IPS DF 4.7 (cell line): ENCODE measurements around the gene LDHD.

Experiments
- DNase-seq: peaks from one replicate; pipeline ENCODE4 v3.0.0-alpha.2; 2013; ENCODE audit warnings: low spot score; ENCODE audit errors: extremely low read depth

LDHD gene

DNA sequence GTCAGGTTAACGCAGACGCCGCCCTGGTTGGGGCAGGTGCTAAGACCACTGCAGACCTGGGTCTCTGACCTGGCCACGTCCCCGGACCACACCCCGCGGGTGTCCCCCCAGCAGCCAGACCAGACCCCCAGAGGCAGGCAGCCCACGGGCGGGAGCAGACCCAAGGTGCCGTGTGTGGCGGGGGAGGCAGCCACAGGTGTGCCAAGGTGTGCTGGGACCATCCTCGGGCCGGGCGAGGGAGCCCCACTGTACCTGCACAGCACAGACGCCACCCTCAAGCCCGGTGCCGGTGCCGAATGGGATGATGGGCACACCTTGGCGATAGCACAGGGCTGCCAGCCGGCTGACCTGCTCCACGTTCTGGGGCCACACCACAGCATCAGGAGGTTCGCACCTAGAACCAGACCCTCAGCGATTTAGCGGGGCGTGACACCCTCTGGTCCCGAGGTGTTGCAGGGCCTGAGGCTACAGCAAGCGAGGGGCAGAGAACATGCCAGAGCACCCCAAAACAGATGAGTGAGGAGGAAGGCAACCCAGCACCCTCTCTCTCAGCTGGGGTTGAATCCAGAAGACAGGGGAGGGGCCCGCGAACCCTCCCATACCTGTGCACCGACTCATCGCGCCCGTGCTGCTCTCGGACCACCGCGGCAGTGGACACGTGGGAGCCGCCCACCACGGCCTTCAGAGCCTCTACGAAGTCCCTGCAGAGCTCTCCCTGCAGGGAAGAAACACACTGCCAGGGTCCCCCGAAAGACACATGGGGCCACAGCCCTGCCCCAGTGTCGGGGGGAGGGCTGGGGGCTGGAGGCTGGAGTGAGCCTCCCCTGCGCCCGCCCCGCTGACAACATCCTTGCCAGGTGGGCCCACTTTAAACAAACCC is 1.4 kb downstream of the LDHD start:
- no peak for DNase-seq

DNA sequence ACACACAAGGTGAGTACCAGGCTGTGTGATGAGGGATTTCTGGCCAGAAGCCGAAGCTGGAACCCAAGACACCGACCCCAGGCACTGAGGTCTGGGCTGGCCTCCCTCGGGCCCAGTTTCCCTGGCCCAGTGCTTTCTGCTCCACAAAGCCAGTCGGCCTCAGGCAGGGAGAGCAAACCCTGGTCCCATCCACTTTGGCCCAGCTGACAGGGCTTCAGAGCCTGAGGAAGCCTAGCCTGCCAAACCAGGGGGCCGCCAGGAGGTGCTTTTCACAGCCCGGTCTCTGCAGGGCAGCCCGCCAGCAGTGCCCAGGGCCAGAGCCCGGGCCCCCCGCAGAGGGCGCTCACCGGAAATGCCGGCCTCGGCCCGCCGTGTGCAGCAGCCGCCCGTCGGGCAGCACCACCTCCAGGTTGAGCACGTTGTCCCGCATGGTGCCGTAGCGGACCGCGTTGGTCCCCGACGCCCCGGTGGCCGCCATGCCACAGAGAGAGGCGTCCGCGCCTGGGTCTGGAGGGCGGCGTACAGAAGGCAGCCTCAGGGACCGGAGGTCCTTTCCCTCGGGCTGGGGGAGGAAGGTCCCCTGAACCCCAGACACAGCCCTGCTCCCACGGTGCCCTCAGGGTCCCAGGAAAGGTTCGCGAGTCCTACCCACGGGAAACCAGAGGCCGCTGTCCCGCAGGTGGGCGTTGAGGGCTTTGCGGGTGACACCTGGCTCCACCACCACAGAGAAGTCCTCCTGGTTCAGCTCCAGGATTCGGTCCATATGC is 2.2 kb downstream of the LDHD start:
- no peak for DNase-seq

DNA sequence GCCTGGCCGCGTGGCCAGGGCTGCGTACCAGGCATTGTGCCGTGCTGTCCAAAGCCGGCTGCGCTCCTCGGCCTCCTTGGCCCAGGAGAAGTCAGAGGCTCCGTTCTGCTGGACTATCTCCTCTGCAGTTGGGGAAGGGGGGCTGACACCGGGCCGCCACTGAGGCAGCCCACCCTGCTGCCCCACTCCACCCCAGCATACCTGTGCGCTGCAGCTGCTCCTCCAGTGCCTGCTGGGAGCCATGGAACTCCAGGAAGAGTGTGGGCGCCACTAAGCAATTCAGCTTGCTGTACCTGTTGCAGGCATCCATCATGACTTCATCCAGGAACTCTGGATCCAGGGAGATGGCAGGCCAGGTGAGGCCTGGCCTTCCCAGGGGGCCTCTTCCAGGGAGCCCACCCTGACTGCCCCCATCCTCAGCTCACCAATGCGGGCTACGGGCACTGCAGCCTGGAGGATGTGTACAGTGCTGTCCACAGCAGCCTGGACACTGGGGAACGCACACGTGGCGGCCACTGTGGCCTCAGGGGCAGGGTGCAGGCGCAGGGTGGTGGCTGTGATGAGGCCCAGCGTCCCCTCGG is 2.9 kb downstream of the LDHD start:
- DNase-seq: no peak

DNA sequence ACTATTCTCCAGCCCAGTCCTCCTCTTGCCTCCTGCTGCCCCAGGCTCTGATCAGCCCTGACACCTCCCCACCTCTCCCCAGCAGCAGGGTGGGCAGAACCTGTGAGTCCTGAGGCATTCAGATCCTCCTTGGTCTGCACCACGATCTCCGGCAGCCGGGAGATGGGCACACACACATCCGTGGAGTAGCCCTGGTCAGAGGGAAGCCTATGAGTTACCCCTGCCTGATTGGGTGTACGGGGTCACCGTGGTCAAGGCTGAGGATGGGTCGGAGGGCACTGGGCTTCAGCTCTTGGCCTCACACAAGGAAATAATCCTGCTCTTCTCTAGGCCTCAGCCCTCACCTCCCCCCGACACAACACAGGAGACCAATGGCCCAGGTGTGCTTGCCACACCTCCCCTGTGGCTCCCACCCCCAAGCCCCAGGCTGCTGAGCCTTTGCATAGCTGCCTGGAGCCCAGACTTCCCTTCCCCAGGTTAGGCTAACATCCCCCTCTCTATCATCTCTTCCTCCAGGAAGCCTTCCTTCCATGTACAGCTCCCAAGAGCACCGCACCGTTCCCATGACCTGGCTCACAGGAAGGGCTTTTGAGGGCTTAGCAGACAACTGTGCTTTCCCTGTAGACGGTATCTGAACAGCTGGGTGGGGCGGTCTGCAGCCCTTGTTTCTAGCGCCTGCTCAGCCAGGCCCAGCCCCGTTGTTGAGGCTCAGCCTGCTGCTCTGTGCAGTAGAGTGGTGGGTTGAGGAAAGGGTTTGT is 3.7 kb downstream of the LDHD start:
- no peak for DNase-seq

DNA sequence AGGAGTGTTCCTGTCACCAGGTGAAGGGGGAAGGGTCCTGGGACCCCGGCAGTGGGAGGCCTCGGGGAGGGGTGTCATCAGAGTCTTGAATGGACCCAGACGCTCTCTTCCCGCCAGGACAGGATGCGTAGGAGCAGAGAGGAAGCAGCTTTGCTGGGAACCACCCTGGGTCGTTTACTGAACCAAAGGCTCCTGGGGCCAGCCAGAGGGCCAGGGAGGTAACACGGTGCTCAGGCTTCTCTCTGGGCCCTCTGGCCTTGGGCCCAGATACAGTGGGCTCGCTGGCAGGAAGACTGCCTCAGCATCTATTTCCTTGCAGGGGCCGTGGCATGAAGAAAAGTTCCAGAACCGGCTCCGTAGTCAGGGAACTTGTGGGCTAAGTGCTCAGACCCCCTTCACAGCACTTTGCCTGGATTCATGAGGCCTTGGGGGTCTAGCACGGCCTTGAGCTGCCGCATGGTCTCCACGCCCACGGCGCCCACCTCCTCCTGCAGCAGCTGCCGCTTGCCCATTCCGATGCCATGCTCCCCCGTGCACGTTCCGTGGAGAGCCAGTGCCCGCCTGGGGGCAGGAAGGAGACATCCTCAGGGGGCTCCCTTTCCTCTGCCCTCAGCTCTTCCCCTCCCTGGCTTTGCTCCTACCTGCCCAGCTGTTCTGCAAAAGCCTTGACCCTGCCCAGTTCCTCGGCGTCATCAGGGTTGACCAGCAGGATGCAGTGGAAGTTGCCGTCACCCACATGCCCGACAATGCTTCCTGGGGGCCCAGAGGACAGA is 4.4 kb downstream of the LDHD start:
- no peak for DNase-seq

DNA sequence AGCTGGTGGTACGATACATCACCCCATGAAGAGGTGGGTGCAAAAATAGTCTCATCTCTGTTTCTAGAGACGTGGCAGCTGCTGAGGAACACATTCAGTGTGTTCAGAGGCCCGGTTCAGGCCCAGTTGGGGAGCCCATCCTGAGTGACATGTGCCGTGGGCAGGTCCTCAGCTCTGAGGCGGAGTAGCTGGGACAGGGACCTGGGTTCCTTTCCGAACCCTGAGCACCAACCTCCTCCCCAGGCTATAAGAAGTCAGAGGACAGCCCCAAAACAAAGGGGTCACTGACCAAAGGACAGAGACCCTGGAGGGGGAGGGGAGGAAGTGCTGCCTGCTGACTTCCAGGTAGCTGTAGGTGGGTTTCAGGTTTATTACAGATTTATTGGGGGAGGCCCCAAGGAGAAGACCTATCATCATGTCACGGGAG is 5.1 kb downstream of the LDHD start:
- no peak for DNase-seq

DNA sequence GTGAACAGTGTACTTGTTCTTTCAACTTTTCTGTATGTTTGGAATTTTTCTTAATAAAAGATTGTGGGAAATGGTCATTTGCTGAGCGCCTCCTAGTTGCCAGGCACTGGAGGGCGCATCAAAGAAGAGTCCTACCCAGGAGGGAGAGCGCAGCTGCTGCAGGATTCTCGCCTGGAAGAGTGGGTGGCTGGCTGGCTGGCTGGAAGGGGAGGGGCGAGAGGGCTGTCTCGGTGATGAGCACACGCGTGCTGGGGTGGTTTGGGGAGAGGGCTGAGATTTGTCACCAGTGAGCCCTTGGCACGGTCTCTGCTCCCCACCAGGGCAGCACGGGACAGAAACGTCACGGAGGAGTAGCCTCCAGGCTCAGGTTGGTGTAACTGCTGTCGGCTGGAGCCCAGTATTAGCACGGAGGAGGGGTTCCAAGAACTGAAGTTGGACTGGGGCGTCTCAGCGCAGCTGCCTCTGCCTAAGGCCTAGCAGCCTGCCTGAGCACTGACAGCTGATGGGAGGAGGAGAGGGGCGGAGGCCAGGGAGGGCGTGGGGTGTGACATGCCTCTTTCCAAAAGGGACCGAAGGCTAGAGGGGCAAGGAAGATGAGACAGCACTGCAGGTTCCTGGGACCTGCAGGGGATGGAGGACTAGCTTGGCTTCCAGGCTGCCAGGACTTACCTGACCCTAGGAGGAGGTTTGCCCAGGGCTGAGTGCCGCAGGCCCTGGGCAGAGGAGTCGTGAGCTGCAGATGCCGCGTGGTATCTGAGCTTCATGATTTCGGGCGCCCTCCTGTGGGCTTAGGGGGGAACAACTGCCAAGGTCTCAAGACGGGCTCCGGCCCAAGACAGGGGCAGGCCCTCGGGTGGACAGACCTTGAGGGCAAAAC is 5.7 kb downstream of the LDHD start:
- DNase-seq: no peak

DNA sequence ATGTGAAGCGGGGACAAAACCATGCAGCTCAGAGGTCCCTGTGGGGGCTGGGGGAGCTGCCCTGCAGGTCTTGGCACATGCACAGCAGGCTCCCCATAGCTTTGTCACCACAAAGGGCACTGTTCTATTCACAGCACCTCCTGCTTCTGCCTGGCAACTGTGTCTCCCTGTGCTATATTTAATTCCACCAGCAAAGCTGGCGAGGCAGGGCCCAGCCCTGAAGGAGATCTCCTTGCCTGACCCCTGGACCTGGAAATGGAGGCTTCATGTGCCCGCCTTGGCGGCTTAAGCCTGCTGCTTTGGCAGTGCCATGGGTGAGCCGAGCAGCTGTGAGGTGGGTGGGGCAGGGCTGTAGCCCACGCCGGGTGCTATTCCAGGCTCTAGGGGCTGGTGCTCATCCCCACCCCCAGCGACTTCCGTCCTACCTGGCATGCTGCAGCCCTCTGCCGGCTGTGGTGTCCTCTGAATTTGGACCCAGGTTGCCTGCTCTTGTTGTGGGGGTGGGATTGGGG is 6.8 kb downstream of the LDHD start:
- no peak for DNase-seq

DNA sequence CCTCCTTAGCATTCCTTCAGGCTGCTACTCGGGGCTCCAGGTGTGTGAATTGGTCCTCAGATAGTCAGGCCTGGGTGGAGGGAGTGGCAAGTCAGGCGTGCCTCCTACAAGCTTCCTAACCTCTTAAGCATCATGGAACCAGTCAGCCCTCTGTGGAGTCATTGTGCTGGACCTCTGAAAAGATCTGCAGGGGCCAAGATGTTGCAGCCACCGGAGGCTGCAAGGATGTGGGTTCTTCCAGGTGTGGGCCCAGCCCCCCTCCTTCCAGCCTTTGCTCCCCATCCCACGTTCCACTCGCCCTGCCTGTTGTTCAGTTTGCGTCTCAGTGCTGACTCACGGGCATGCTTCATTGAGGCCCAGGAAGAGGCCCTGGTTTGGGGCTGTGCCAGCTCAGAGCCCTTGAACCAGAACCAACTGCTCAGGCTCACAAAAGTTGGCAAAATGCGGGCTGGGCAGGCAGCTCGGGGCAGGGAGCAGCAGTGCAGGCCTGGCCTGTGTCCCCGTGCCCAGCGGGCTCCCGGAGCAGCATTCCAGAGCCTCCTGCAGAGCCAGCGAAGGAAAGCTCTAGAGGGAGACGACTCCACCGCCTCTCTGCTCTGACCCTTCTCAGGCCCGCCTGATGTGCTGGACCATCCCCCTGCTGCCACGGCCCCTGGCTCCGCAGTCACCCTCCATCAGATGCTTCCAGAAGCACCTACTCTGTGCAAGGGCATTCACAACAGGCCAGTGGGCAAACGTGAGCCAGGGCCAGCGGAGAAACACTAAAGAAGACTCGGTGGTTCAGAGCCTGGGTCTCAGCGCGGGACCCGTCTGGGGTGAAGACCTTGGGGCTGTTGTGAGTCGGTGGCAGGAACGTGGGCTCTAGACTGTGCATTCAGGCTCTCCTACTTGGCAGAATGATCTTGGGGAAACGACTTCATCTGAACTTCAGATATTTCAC is 7.5 kb downstream of the LDHD start:
- DNase-seq: no peak

DNA sequence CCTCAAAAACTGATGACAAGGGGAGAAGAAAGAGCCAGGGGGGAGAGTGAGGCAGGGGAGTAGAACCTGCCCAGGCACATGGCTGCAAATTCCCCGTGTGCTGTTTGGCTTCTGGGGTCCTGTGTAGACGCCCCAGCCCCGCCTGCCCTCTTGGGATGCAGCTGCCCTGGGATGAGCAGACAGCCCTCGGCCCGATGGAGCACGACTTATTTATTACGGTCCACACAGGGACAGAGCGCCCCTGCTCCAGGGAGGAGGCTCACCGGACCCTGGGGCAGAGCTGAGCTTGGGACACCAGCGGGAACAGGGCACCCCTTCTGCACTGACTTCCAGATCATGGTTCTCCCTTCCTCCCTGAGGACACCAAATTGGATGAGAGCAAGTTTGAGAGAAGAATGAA is 9.1 kb downstream of the LDHD start:
- no peak for DNase-seq

DNA sequence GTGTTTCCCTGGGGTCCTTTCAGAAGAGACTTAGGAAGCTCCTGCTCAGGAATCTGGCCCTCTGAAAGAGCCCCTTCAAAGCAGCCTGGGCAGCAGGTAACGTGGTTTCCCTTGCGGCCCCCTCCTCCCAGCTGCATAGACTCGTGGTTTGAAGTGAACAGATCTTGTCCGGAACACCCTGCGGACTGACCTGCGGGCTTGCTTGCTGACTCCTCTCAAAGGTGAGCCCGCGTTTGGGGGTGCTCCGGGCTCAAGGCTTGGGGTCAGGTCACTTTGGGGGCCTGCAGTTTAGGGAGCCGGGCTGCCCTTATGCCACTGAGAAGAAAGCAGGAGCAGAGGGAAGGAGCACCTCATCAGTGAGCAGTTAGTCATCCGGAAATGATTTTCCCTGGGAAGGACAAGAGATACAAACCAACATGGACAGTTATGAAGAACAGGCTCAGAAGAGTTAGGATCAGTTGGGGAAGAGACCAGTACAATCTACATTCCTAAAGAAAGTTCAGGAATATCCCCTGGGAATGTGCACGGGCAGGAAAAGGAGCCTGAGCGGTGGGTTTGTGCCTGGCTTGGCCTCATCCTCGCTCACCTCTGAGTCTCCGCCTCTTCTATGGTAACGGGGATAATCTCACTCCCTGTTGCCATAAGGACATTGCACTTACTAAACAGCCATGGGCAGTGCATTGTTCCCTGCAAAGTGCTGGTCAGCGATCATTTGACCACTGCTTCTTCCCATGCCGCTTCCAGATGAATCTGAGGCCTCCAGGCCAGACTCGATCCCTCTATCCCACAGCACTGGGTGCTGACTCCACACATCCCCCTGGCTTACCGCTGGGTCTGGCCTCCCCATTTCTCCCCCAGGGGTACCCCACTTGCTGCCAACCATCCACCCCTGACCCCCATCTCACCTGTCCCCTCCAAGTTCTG is 10.0 kb downstream of the LDHD start:
- no peak for DNase-seq

DNA sequence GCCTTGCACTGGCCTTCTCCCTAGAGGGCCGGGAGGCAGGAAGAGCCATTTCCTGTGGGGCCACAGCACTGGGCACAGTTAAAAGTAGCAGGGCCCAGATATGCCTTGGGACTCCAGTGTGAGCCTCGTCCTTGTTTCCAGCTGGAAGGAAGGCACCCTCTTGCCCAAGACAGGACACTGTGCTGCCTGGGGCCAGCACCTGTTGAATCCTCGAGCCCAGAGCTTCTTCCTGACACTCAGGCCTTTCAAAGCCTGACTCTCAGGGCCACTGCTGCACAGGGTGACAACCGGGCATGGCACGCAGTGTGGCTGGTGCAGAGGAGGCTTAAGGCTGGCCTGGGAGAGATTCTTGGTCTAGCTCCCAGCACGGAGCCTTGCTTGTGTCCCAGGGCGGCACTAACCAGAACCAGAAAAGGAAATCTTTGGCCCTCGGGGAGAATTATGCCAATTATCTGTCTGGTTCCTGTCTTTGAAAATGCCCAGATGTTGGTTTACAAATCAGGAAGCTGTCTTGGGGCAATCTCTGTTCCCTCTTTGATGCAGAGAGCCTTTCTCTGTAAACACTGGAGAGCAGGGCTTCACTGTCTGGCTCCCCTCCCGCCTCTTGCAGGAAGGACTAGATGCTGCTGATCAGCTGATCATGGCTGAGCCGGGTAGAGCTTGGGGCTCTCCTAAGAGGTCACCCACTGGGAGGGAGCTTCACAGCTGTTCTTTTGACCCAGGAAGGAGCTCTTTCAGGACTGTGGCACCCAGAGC is 11.1 kb downstream of the LDHD start:
- no peak for DNase-seq

DNA sequence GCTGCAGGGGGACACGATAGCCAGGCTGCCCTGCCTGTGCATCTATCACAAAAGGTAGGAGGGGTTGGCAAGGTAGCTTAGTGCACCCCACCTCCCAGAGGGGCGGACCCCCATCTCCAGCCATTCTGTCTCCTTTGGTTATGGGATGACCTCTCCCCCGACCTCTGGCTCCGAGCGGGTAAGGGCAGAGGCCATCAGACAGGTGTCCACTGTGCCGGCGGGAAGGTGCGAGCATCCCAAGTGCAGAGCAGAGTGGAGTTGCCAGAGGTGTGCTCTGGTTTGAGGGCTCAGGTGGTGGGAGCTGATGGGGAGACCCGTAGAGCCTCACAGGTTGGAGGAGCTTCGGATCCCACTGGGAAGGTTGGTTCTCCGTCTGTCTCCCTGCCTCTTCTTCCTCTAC is 11.7 kb downstream of the LDHD start:
- DNase-seq: no peak

DNA sequence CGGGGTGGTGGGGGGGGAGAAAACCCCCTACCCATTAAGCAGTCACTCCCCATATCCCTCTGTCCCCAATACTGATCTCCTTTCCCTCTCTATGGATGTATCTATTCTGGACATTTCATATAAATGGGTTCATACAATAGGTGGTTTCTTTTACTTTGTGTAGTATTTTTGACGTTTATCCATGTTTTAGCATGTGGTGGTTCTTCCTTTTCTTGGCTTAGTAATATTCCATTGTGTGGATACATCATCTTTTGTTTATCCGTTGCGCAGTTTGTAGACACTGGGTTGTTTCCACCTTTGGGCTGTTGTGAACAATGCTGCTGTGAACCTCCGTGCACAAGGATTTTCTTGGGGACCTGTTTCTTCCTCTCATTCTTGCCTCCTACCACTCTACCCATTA is 12.6 kb downstream of the LDHD start:
- no peak for DNase-seq

DNA sequence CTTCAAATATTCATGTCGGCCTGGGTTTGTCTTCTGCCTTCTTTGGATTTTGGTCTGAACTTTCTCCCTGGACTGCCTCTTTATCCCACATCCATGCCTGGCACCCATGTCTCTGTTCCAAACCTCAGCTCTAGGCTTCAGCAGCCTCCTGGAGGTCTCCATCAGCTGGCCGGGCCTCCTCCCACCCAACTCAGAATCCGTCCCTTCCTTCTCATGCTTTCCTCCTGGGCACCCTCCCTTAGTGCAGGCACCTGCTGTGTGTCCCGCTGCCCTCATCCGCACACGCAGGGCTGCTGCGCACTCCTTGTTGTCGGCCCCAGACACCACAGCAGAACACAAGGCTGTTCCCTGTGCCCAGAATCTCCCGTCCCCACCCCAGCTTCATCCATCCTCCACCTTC is 14.0 kb downstream of the LDHD start:
- no peak for DNase-seq

DNA sequence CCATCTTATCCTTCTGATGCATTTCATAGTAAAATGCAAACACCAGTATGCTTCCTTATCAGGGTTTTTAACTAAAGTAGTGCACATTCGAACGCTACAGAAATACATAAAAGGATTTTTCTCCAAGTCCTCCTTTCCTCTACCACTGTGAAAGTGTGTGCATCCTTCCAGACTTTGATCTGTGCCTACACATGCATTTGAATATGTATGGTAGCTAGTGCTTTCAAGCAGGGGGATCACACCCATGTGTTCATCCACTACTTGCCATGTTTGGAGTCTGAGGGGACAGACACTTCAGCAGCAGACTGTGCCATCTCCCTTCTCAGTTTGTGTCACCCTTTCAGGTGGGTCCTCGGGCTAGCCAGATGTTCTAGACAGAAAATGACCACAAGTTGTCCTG is 14.9 kb downstream of the LDHD start:
- no peak for DNase-seq

DNA sequence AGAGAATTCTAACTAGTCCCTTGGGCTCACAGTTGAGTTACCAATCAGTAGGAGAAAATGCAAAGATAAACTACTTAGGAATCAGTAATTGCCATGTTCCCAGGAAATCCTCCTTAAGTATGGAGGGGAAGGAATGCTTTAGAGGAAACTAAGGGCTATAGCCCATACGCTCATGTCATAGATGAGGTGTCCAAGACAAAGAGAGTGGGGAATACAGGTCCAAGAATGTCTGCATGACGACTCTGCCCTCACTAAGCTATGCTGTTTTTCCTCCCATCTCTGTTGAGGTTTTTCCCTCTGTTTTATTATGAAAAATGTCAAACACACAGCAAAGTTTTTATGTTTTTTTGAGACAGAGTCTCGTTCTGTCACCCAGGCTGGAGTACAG is 16.0 kb downstream of the LDHD start:
- no peak for DNase-seq
